ENCODE measurements around the gene NPBWR2.
"Not testable (repeated sequence)": the region's sequence is repeated elsewhere in the genome, so short reads cannot be mapped to it uniquely, and the experiment has no call there.

Gene NPBWR2

GRCh38 chr20:64119681-64120341 is 12.4 kb upstream of the NPBWR2 start:
- in situ Hi-C loops (cut with MboI; ENCODE audit: low sequenced_read_pairs), result no loop called here

GRCh38 chr20:64119301-64119680 is 11.9 kb upstream of the NPBWR2 start:
- in situ Hi-C loops (cut with MboI; ENCODE audit: low sequenced_read_pairs), result no loop called here

- in situ Hi-C loops (cut with MboI; ENCODE audit: low sequenced_read_pairs), result not testable (repeated sequence)
These were observed 10.0 kb upstream of the NPBWR2 start for GRCh38 chr20:64117432-64117777.

GRCh38 chr20:64116541-64117431 is 9.4 kb upstream of the NPBWR2 start:
- in situ Hi-C loops (cut with MboI; ENCODE audit: low sequenced_read_pairs), result no loop called here

- in situ Hi-C loops (cut with MboI; ENCODE audit: low sequenced_read_pairs), result no loop called here
These were observed 8.7 kb upstream of the NPBWR2 start for GRCh38 chr20:64116016-64116415.

GRCh38 chr20:64115171-64115911 is 8.0 kb upstream of the NPBWR2 start:
- in situ Hi-C loops (cut with MboI; ENCODE audit: low sequenced_read_pairs), result no loop called here

GRCh38 chr20:64114356-64114971 is 7.1 kb upstream of the NPBWR2 start:
- in situ Hi-C loops (cut with MboI; ENCODE audit: low sequenced_read_pairs), result no loop called here

- in situ Hi-C loops (cut with MboI; ENCODE audit: low sequenced_read_pairs), result no loop called here
These were observed 6.5 kb upstream of the NPBWR2 start for GRCh38 chr20:64113796-64114355.

GRCh38 chr20:64113444-64113775 is 6.0 kb upstream of the NPBWR2 start:
- in situ Hi-C loops (cut with MboI; ENCODE audit: low sequenced_read_pairs), result no loop called here

GRCh38 chr20:64112691-64113443 is 5.5 kb upstream of the NPBWR2 start:
- in situ Hi-C loops (cut with MboI; ENCODE audit: low sequenced_read_pairs), result no loop called here

GRCh38 chr20:64111841-64112641 is 4.7 kb upstream of the NPBWR2 start:
- in situ Hi-C loops (cut with MboI; ENCODE audit: low sequenced_read_pairs), result no loop called here

GRCh38 chr20:64110411-64111068 is 3.2 kb upstream of the NPBWR2 start:
- in situ Hi-C loops (cut with MboI; ENCODE audit: low sequenced_read_pairs), result no loop called here

- in situ Hi-C loops (cut with MboI; ENCODE audit: low sequenced_read_pairs), result no loop called here
These were observed 2.5 kb upstream of the NPBWR2 start for GRCh38 chr20:64109831-64110391.

GRCh38 chr20:64108731-64109681 is 1.6 kb upstream of the NPBWR2 start:
- in situ Hi-C loops (cut with MboI; ENCODE audit: low sequenced_read_pairs), result no loop called here

GRCh38 chr20:64107736-64108457 is 532 bp upstream of the NPBWR2 start:
- in situ Hi-C loops (cut with MboI; ENCODE audit: low sequenced_read_pairs), result no loop called here

- in situ Hi-C loops (cut with MboI; ENCODE audit: low sequenced_read_pairs), result no loop called here
These were observed 867 bp downstream of the NPBWR2 start for GRCh38 chr20:64106435-64106961.
